ENCODE data around the gene GINS2.

GINS2 gene

DNA sequence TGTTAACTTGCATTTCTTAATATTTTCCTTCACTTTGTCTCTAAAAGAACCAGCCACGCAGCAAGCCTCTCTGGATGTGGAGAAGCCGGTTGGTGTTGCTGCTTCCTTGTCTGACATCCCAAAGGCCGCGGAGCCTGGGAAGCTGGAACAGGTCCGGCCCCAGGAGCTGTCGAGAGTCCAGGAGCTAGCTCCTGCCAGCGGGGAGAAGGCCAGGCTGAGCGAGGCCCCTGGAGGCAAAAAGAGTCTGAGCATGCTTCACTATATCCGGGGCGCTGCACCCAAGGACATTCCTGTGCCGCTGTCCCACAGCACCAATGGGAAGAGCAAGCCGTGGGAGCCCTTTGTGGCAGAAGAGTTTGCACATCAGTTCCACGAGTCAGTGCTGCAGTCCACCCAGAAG is 22.8 kb downstream of the GINS2 start:
- no peak for DNase-seq

DNA sequence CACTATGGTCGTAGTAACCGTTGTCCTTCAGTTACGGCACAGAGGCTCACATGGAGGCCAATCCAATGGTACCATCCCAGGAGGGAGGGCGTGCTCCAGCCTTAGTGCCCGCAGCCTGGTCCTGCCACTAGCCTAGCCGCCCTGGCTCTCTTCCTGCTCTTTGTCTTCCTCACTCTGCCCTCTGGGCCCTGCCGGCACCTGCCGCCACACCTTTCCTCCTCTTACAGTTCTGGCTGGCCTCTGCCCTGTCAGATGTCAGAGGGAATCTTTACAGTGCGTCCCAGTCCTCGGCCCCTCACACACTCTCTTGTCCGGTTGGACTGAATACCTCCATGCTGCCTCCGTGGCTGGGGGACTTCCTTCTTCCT is 23.4 kb downstream of the GINS2 start:
- no peak for DNase-seq

DNA sequence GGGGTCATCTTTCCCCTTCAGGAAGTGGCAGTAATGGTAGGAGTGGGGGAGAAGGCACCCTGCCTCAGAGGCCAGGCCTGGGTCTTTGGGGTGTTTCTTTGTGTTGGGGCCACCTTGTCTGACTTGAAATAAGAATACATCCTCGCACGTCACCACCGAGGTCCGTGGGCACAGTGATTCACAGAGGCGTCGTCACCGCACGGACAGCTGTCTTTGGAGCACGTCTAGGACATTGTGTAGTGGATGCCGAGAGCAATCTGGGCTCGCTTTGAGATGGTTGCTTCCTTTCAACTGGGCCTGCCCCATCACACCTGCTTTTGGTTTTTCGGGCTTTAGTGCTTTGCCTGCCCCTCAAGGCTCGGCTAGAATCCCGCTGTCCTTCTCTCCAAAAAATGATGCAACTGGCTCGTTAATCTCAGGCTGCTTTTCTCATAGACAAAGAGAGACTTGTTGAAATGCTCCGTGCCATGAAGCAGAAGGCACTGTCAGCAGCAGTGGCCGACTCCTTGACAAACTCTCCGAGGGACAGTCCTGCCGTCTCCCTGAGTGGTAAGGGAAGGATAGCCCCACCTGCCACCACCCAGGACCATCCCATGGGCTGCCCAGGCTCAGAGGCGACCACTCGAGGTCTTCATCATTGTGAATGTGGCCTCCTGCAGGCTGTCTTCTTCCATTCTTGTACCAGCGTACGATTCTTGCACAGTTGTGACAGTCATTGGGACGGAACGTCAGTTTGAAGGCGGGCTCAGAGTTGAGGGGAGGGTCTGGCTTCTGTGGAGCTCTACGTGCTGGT is 24.0 kb downstream of the GINS2 start:
- DNase-seq: no peak

DNA sequence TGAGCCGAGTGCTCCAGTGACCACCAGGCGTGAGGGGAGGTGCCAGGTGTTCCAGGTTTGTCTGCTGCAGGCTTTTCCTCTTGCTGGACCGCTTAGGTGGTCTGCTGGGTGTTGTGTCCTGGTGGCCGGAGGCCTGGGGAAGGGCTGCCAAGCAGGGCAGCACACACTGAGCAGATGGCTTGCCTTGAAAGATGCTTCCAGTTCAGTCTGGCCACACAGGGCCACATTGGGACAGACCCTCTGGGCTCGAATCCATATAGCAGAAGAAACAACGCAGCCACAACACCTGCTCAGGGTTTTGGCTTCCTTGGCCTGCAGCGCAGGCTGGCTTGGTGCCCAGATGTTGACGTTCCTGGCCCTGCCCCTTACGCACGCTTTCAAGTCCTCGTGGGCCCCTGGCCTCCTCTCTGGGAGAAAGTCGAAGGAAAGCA is 24.8 kb downstream of the GINS2 start:
- DNase-seq: no peak

DNA sequence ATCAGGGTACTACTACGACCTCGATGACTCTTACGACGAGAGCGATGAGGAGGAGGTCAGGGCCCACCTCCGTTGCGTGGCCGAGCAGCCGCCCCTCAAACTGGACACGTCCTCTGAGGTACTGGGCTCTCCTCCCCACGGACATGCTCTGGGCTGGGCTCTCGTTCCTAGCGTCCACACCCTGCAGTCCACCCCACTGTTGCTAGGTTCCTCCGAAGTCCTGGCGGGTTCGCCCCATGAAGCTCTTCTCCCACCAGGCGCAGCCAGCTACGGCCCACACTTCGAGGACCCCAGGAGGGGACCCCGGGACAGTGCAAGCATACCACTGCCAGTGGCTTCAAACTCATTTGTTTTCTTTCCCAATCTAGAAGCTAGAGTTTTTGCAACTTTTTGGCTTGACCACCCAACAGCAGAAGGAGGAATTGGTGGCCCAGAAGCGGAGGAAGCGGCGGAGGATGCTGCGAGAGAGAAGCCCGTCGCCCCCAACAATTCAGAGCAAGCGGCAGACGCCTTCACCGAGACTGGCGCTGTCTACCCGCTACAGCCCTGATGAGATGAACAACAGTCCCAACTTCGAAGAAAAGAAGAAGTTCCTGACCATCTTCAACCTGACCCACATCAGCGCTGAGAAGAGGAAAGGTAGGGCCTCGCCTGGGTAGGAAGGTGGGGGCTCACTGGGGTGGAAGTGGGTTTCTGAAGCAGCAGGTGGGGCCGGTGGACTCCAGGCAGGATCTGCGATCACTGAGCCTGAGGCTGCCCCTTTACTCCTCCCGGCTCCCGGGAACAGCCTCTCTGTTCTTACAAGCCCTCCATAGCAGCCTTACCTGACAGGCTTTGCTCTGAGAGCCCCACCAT is 25.6 kb downstream of the GINS2 start:
- no peak for DNase-seq

DNA sequence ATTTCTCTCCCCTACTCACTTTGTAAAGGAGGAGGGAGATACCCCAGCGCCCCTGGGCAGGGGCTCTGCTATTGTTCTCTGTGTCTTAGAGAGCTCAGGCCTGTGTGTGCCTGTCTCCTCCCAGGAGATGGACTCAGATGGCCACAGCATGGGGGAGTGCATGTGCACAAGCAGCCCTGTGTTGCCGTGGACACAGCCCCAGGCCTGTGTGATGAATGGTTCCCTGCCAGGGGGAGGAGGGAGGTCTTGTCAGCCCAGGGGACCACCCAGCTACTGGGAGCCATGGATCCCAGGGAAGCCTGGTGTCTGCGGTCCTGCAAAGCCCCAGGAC is 26.3 kb downstream of the GINS2 start:
- no peak for DNase-seq

DNA sequence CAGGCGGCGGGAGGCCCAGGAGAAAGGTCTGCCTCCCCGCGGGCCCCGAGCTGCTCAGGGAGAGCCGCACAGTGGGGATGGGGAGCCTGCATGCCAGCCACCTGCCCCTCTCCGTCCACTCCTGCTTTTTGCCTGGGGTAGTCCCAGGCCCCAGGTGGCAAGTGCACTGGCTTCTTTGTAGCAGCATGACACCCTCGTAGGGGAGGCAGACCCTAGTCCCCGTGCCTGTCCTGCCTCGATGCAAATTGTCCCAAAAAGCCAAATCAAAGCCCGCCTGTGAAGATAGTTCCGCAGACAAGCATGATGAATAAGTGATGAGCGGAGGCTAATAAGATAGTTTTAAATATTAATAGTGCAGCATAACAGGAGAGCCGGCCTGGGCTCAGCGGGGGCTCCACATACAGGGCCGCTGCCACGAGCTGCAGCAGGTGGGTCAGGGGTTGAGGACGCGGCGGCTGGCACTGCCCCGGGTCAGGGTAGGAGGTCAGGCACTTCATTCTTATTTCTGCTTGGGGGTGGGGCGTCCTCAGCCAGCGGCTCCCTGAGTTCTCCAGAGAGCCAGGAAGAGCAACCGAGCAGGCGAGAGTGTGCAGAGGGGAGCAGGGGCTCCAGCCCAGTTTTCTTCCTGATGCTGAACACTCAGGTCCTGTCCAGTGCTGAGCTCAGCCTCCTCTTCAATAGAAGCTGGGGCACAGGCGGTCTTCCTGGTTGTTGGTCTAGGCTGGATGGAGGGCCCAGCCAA is 26.8 kb downstream of the GINS2 start:
- DNase-seq: no peak

DNA sequence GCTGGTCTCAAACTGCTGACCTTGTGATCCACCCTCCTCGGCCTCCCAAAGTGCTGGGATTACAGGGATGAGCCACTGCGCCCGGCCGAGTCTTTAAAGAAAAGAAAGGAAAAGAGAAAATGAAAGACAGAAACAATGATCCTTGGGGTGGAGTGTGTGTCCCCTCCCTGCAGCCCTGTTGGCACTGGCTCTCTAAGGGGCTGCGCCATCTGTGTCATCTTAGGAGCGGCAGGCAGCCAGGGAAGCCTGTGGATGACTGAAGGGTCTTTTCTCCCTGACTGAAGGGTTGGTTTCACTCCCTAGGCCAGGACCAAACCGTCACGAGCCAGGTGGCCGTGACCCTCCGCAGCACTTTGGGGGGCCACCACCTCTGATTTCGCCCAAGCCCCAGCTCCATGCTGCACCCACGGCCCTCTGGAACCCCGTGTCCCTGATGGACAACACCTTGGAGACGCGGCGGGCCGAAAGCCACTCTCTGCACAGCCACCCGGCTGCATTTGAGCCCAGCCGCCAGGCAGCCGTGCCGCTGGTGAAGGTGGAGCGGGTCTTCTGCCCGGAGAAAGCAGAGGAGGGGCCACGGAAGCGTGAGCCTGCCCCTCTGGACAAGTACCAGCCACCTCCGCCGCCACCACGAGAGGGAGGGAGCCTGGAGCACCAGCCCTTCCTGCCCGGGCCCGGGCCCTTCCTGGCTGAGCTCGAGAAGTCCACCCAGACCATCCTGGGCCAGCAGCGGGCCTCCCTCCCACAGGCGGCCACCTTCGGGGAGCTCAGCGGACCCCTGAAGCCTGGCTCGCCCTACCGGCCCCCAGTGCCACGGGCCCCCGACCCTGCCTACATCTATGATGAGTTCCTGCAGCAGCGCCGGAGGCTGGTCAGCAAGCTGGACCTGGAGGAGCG is 27.7 kb downstream of the GINS2 start:
- no peak for DNase-seq

DNA sequence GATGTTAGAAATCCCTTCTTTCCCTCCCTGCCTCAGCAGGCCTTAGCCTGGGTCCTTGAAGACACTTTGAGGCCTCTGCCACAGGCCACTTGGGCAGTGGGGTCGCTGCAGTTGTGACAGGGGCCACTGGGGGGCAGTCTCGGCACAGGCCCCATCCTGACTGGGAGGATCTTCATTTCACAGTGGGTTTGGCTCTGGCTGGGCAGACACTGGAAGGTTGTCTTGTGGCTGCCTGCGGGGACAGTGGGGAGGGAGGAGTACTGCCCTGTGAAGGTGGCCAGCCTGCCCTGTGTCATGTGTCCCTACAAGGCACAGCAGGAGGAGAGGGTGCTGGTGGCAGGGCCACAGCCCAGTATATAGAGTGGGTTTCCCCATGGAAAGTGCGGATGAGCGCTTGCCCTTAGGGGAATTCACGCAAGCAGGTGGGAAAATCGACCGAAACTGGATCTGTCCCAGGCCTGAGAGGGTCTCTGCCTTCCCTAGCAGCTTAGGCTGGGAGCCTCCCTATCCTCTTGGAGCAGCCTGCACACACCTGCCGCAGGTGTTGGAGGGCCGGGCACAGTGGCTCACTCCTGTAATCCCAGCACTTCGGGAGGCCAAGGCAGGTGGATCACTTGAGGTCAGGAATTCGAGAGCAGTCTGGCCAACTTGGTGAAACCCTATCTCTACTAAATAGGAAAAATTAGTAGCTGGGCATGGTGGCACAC is 28.8 kb downstream of the GINS2 start:
- DNase-seq: peak; percentile 35

DNA sequence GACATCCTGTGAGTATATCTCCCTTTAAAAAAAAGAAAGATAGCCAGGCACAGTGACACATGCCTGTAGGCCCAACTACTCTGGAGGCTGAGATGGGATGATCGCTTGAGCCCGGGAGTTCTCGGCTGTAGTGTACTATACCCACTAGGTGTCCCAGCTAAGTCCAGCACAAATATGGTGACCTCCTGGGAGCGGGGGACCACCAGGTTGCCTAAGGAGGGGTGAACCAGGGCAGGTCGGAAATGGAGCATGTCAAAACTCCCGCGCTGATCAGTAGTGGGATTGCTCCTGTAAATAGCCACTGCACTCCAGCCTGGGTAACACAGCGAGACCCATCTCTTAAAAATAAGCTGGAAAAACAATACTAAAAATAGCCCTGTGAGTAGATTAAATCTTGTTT is 29.4 kb downstream of the GINS2 start:
- DNase-seq: no peak

DNA sequence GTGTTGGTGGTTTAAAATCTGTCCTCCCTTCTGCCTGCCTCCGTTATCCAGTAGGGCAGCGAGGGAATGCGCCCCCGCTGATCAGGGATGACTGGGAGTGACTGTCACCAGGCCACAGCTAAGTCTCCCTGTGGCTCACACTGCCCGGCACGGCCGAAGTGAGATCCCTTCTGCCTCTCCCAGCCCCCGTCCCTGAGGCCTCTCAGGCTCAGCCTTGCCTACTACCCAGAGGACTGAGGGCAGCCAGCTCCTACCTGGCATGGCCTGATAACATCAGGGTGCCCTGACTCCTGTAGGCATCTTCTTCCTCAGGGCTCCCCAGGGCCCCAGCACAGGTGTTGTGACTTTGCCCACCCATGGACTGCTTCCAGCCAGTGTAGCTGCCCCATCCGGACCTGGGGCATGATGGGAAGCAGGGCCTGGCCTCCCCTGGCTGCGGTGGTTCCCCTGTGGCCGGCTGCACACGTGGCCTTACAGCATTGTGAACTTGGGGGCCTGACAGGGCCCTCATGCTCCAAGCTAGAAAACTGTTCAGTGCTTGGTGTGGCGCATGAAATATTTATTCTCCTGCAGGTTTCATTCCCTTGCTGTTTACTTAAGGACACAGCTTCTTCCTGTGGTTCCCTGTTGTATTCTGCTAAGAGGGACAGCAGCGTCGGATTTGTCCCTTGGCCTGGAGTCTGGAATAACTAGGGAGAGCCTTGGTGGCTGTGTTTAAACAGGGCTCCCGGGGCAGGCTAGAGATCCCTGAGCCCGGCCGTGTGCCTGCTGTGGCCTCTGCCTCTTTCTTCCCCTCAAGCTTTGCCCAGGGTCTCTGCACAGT is 30.0 kb downstream of the GINS2 start:
- DNase-seq: no peak

DNA sequence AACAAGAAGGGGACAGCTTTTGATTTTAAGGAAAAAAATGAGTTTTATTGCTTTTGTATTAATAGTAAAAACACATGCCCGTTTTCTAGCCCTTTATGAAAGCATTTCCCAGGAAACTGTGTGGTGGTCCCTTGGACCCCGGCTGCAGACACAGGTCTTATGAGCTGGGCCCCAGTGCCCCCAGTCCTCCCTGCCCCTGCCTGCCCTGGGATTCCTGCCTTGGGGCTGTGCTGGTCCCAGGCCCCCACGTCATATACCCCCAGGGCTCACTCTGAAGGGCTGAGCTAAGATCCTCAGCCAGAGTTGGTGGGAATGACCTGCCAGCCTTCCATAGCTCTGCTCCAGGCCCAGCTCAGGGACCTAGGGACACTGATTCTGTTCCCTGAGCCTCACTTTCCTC is 30.8 kb downstream of the GINS2 start:
- DNase-seq: no peak

DNA sequence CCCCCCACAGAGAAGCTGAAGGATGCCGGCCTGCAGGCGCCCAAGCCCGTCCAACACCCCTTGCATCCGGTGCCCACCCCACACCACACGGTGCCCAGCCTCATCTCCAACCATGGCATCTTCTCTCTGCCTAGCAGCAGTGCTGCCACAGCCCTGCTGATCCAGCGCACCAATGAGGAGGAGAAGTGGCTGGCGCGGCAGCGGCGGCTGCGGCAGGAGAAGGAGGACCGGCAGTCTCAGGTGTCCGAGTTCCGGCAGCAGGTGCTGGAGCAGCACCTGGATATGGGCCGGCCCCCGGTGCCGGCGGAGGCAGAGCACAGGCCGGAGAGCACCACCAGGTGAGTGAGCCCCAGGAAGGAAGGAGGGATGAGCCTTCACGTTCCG is 31.5 kb downstream of the GINS2 start:
- DNase-seq: no peak

DNA sequence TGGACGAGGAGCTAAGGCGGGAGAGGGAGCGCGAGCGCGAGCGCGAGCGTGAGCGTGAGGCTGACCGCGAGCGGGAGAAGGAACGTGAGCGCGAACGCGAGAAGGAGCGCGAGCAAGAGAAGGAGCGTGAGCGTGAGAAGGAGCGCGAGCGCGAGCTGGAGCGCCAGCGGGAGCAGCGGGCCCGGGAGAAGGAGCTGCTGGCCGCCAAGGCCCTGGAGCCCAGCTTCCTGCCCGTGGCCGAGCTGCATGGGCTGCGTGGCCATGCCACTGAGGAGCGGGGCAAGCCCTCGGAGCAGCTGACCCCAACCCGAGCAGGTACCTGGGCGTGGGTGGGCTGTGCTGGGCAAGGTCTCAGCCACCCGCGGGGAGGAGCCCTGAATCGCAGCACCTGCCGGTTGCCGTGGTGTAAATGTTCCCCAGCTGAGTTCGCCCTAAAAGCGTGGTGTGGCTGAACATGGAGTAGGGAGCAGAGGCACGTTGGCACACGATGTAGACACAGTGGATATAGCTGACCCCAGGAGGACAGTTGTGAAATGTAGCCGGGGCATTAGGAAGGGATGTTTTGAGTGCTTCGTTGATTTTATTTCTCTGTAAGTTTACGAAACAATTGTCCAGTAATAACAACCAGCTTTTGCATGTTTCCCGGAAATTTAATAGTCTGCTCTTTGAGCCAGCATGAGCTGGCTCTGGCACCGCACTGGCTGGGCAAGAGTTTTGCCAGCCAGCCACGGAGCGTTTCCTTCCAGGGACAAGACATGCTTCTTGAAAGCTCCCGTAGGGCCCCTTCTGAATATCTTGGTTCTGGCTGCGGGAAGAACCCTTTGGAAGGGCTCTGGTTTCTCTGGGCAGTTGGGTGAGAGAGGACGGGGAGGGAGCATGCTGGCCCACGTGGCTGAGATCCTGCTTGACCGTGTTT is 32.1 kb downstream of the GINS2 start:
- DNase-seq: no peak

DNA sequence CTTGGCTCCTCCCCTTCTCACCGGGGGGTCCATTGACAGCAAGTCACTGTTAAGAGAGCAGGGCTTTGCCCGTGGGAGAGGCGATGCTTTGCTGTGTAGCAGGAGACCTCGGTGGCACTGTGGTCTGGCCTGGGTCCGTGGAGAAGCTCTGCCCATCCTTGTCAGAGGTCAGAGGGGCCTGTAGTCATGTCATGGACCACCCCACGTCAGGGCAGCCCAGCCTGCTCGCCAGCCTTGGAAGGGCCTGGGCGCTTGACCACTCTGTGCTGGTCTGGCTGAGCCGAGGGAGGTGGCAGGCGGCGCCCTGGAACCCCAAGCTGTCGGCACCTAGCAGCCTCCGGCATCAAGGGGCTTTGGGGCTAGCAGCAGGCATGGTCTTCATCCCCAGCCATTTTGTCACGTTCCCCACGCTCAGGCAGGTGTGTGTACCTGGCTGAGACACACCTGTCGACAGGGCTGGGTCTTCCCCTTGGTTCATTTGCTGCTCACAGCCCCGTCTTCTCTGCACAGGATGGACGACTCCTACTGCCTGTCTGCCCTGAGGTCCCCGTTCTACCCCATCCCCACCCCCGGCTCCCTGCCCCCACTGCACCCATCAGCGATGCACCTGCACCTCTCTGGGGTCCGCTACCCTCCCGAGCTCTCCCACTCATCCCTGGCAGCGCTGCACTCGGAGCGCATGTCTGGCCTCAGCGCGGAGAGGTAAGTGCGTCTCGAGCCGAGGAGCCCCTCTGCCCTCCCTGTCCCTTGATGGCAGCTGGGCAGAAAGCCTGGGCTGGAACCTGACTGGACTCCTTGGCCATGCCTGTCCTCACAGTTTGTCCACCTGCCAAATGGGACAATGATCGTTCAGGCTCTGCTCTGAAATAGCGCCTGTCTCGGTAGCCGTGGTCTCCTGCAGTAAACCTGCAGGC is 33.3 kb downstream of the GINS2 start:
- DNase-seq: no peak

DNA sequence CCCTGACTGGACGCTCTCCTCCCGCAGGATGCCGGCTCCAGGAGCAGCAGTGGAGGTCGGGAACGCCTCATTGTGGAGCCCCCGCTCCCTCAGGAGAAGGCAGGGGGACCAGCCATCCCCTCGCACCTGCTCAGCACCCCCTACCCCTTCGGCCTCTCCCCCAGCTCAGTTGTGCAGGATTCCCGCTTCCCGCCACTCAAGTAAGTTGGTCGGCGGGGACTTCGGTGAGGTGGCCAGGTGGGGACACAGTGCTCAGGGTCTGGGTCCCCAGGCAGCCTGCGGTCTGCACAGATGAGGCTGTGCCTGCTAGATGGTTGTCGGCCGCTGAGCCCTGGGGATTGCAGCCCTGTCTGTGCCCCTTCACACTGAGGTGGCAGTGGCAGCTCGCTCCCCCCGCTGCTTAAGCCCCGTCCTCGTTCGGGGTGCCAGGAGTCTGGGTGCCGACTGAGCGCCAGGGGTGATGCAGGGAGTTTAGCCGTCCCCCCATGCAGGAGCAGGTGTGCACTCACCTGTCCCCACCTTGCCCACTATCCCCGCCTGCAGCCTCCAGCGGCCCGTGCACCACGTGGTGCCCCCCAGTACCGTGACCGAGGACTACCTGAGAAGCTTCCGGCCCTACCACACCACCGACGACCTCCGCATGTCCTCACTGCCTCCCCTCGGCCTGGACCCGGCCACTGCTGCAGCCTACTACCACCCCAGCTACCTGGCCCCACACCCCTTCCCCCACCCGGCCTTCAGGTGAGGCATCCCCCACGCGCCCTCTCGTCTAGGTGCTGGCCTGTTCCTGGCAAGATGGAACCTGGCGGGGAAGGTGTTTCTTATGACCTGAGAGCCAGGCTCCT is 34.3 kb downstream of the GINS2 start:
- DNase-seq: no peak

DNA sequence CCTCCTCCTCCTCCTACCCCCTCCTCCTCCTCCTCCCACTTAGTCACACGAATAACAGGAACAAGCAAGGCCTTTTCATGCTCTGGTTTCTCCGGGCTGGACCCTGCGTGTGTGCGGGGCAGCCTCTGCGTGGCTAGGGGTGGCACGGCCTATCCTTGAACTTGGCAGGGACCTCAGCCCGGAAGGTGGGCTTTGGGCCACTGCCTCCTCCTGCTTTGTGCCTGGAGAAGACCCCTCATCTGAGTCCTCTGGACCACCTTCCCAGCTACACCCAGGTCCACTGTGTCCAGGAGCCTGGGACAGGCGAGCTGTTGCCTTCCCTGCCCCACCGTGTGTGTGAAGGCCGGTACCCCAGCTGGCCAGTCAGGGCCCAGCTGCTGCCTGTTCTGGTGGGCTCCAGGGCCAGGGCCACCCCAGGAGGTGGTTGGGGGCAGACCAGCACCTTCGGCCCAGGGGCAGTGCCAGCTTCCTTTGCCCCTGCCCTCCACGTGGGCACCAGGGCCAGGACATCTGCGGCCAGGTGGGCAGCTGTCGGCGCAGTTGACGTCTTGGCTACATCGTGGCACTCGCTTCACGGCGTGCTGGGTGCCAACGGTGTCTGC is 35.4 kb downstream of the GINS2 start:
- DNase-seq: no peak

Data from effector CD8-positive, alpha-beta T cell (primary cell).